H1 (cell line): ENCODE measurements around the gene ZNF358. TPM values are rescaled to one million over a fixed set of nuclear protein-coding genes. Genes with fewer than 3 reads are reported as not detected.
A peak's percentile ranks its signal among the peaks of the same experiment; 100 is the strongest.

Experiments
- CTCF ChIA-PET: fragments of 300-600 bp; sonication (Branson Sonifier 250); formaldehyde crosslinking; loops from one replicate; lab custom pipeline; 2021; ENCODE audit not compliant: partially characterized antibody; lab: Charles Lee
- POLR2A ChIA-PET: fragments of 300-600 bp; sonication (Branson Sonifier 250); formaldehyde crosslinking; loops from one replicate; lab custom pipeline; 2021; ENCODE audit warnings: inconsistent platforms; ENCODE audit not compliant: partially characterized antibody; lab: Charles Lee
- DNase-seq, 2 experiments: peaks; one replicate each; pipeline versions ENCODE4 v3.0.0 to v3.0.0-alpha.2; 2010 to 2022; ENCODE audit warnings: low spot score in 2 of 2, low read depth in 1 of 2, mixed read lengths in 1 of 2
- FAIRE-seq: peaks from 2 replicates; lab custom pipeline; 2011; peaks lifted over from hg19 to GRCh38; lab: Jason Lieb, UNC
- H2AFZ ChIP-seq: 2 replicates; pipeline ENCODE4 v1.8.1; 2012; ENCODE audit warnings: low read length, inconsistent platforms
- H2AK5ac ChIP-seq: 2 replicates; pipeline ENCODE4 v1.6.1; 2013; ENCODE audit warnings: low read depth, low read length
- H2BK120ac ChIP-seq: replicated peaks from 2 replicates; pipeline ENCODE3; 2013; ENCODE audit warnings: low read depth, low read length, inconsistent platforms
- H2BK12ac ChIP-seq: 2 replicates; pipeline ENCODE4 v1.6.1; 2013; ENCODE audit warnings: low read depth, low read length
- H2BK15ac ChIP-seq: 2 replicates; pipeline ENCODE4 v1.6.1; 2013; ENCODE audit warnings: low read length
- H2BK20ac ChIP-seq: 2 replicates; pipeline ENCODE4 v1.6.1; 2013; ENCODE audit warnings: low read length
- H2BK5ac ChIP-seq: 2 replicates; pipeline ENCODE4 v1.6.1; 2013; ENCODE audit warnings: low read depth, low read length
- H3K14ac ChIP-seq: 2 replicates; pipeline ENCODE4 v1.6.1; 2013; ENCODE audit warnings: inconsistent platforms; ENCODE audit not compliant: insufficient read length
- H3K18ac ChIP-seq: 2 replicates; pipeline ENCODE4 v1.6.1; 2013; ENCODE audit warnings: low read length; ENCODE audit errors: extremely low read depth
- H3K23ac ChIP-seq: 2 replicates; pipeline ENCODE4 v1.6.1; 2013; ENCODE audit warnings: inconsistent platforms; ENCODE audit not compliant: insufficient read length
- H3K23me2 ChIP-seq: 2 replicates; pipeline ENCODE4 v1.6.1; 2013; ENCODE audit warnings: low read depth, low read length
- H3K27ac ChIP-seq: 2 replicates; pipeline ENCODE4 v1.6.1; 2011; ENCODE audit warnings: low read depth, low read length, inconsistent platforms
- H3K27me3 ChIP-seq, 4 experiments: replicated peaks in 1 of 4; 1 replicate in 1 of 4; 2 replicates in 3 of 4; pipeline versions ENCODE4 v1.6.1 to v1.8.1; 2011 to 2013; ENCODE audit warnings: low read length in 3 of 4, mild to moderate bottlenecking in 3 of 4, inconsistent platforms in 2 of 4, mixed read lengths in 2 of 4, moderate library complexity in 1 of 4; ENCODE audit not compliant: control insufficient read depth in 3 of 4, insufficient read depth in 3 of 4; ENCODE audit errors: extremely low read depth in 1 of 4
- H3K36me3 ChIP-seq, 4 experiments: 2 replicates each; pipeline versions ENCODE4 v1.6.1 to v1.8.1; 2011 to 2013; ENCODE audit warnings: mild to moderate bottlenecking in 4 of 4, low read length in 3 of 4, moderate library complexity in 2 of 4, control low read depth in 1 of 4, inconsistent platforms in 1 of 4; ENCODE audit not compliant: insufficient read depth in 4 of 4, control insufficient read depth in 2 of 4
- H3K4ac ChIP-seq: replicated peaks from 2 replicates; pipeline ENCODE3; 2013; ENCODE audit warnings: low read length, low read depth, mixed read lengths, inconsistent platforms; ENCODE audit not compliant: insufficient read length
- H3K4me1 ChIP-seq, 4 experiments: replicated peaks in 1 of 4; 1 replicate in 1 of 4; 2 replicates in 3 of 4; pipeline versions ENCODE4 v1.6.1 to v1.8.1; 2011 to 2013; ENCODE audit warnings: low read length in 3 of 4, inconsistent platforms in 2 of 4, mixed read lengths in 1 of 4; ENCODE audit not compliant: insufficient read depth in 4 of 4, control insufficient read depth in 3 of 4
- H3K4me2 ChIP-seq, 2 experiments: 2 replicates each; pipeline versions ENCODE4 v1.6.1 to v1.8.1; 2011 to 2013; ENCODE audit warnings: low read depth in 2 of 2, low read length in 2 of 2, control low read depth in 1 of 2, inconsistent platforms in 1 of 2, mild to moderate bottlenecking in 1 of 2; ENCODE audit not compliant: insufficient read depth in 1 of 2
- H3K4me3 ChIP-seq, 4 experiments: fragments of 200-600, 300-600 bp in 1 of 4; sonication (generic), shearing (Covaris generic), sonication (Bioruptor Twin) in 1 of 4; 2 replicates each; pipeline versions ENCODE4 v1.5.1 to v1.8.1; 2011 to 2016; ENCODE audit warnings: low read length in 4 of 4, low read depth in 3 of 4, control low read depth in 2 of 4, inconsistent platforms in 2 of 4, mild to moderate bottlenecking in 2 of 4, mixed read lengths in 1 of 4, moderate library complexity in 1 of 4; ENCODE audit not compliant: insufficient read depth in 2 of 4; ENCODE audit errors: extremely low read depth in 1 of 4
- H3K56ac ChIP-seq: replicated peaks from 2 replicates; pipeline ENCODE3; 2013; ENCODE audit warnings: low read depth, mild to moderate bottlenecking, mixed read lengths, low read length, inconsistent platforms; ENCODE audit not compliant: insufficient read length
- H3K79me1 ChIP-seq: 2 replicates; pipeline ENCODE4 v1.6.1; 2013; ENCODE audit warnings: low read depth, low read length, control low read depth
- H3K79me2 ChIP-seq, 2 experiments: 2 replicates each; pipeline versions ENCODE4 v1.6.1 to v1.8.1; 2012 to 2013; ENCODE audit warnings: low read length in 2 of 2, mild to moderate bottlenecking in 2 of 2, inconsistent platforms in 1 of 2; ENCODE audit not compliant: insufficient read depth in 2 of 2, control insufficient read depth in 1 of 2
- H3K9ac ChIP-seq, 4 experiments: replicated peaks in 1 of 4; 1 replicate in 1 of 4; 2 replicates in 3 of 4; pipeline versions ENCODE4 v1.6.1 to v1.8.1; 2011 to 2013; ENCODE audit warnings: low read depth in 3 of 4, low read length in 3 of 4, control low read depth in 2 of 4, mild to moderate bottlenecking in 2 of 4, moderate library complexity in 2 of 4, inconsistent platforms in 1 of 4; ENCODE audit errors: extremely low read depth in 1 of 4
- H3K9me3 ChIP-seq, 2 experiments: 2 replicates each; pipeline versions ENCODE4 v1.6.1 to v1.8.1; 2012 to 2013; ENCODE audit warnings: mild to moderate bottlenecking in 2 of 2, moderate library complexity in 2 of 2, control low read depth in 1 of 2, inconsistent platforms in 1 of 2, low read depth in 1 of 2, low read length in 1 of 2, mixed read lengths in 1 of 2; ENCODE audit not compliant: insufficient read depth in 2 of 2
- H4K20me1 ChIP-seq, 2 experiments: replicated peaks in 1 of 2; 2 replicates each; pipeline versions ENCODE3 to v1.8.1; 2011 to 2013; ENCODE audit warnings: inconsistent platforms in 2 of 2, low read length in 2 of 2, mild to moderate bottlenecking in 1 of 2; ENCODE audit not compliant: insufficient read depth in 2 of 2, control insufficient read depth in 1 of 2
- H4K5ac ChIP-seq: 2 replicates; pipeline ENCODE4 v1.6.1; 2013; ENCODE audit warnings: low read length, low read depth, mixed read lengths, inconsistent platforms; ENCODE audit not compliant: insufficient read length
- H4K8ac ChIP-seq: 2 replicates; pipeline ENCODE4 v1.8.0; 2013; ENCODE audit warnings: mild to moderate bottlenecking, moderate library complexity, low read length, inconsistent platforms; ENCODE audit not compliant: insufficient read depth; ENCODE audit errors: extremely low read depth
- H4K91ac ChIP-seq: replicated peaks from 2 replicates; pipeline ENCODE3; 2013; ENCODE audit warnings: low read length, mixed read lengths, inconsistent platforms; ENCODE audit not compliant: insufficient read length
- ATF2 ChIP-seq: IDR thresholded peaks from 2 replicates; pipeline ENCODE4 v1.6.1; 2012; ENCODE audit warnings: low read length, inconsistent platforms
- CBX8 ChIP-seq: fragments of 300-800, 300-1000 bp; sonication (generic); IDR thresholded peaks from 2 replicates; pipeline ENCODE4 v1.7.1; 2016; ENCODE audit warnings: low read depth, low read length, borderline replicate concordance
- MAFK ChIP-seq: IDR thresholded peaks from 2 replicates; pipeline ENCODE4 v1.6.1; 2012; ENCODE audit warnings: low read depth, mild to moderate bottlenecking, improper control_type of control experiment, low read length
- MAX ChIP-seq: IDR thresholded peaks from 2 replicates; pipeline ENCODE4 v1.6.1; 2012; ENCODE audit warnings: inconsistent platforms
- RAD21 ChIP-seq, 2 experiments: IDR thresholded peaks in 1 of 2; conservative IDR thresholded peaks in 1 of 2; 2 replicates each; pipeline ENCODE4 v1.6.1; 2011; ENCODE audit warnings: low read depth in 2 of 2, low read length in 2 of 2, improper control_type of control experiment in 1 of 2, inconsistent platforms in 1 of 2, mild to moderate bottlenecking in 1 of 2, moderate library complexity in 1 of 2
- SAP30 ChIP-seq: fragments of 300-600 bp; sonication (generic); IDR thresholded peaks from 2 replicates; pipeline ENCODE4 v1.7.1; 2012; ENCODE audit warnings: low read length, moderate library complexity, mild to moderate bottlenecking, inconsistent platforms; ENCODE audit not compliant: insufficient read depth, insufficient replicate concordance
- SIRT6 ChIP-seq: IDR thresholded peaks from one replicate; pipeline ENCODE4 v1.7.1; 2012; ENCODE audit warnings: low read length, inconsistent platforms
- SP1 ChIP-seq: IDR thresholded peaks from 2 replicates; pipeline ENCODE4 v1.6.1; 2011; ENCODE audit warnings: low read depth, low read length
- TCF12 ChIP-seq: IDR thresholded peaks from 2 replicates; pipeline ENCODE4 v1.6.1; 2011; ENCODE audit warnings: low read depth, mild to moderate bottlenecking, low read length
- WGBS, 2 experiments: shearing (Covaris generic) in 1 of 2; methylation state at CpG; one replicate each; pipeline versions ENCODE4 v1.1.6 to v1.1.7; 2013 to 2015; ENCODE audit warnings: low lambda C conversion rate in 2 of 2, mixed read lengths in 2 of 2, inconsistent platforms in 1 of 2, low coverage in 1 of 2, missing lambda C conversion rate in 1 of 2; ENCODE audit not compliant: insufficient replicate concordance in 2 of 2, insufficient coverage in 1 of 2, insufficient read length in 1 of 2; ENCODE audit errors: extremely low coverage in 1 of 2, missing lambda C conversion rate in 1 of 2; 5-methylcytosine and 5-hydroxymethylcytosine counted together
- polyA plus RNA-seq, 7 experiments: library from polyadenylated mRNA; depleted of rRNA in 3 of 7; stranded (reverse) in 5 of 7; unstranded in 2 of 7; fragments of >200 nt in 5 of 7; fragments of 200-250 nt in 2 of 7; gene quantifications; 1 replicate in 5 of 7; 2 replicates in 1 of 7; 4 replicates in 1 of 7; pipeline versions ENCODE4 v1.2.1 to v1.2.3, GENCODE V29; 2011 to 2013; ENCODE audit warnings: missing spikeins in 2 of 7, mixed read lengths in 2 of 7
- total RNA-seq: library from RNA; stranded (reverse); fragmentation: NEBNext Ultra II Directional; extraction: Animal tissue kit (Norgen Biotek cat#: 25700); gene quantifications from 2 replicates; pipeline ENCODE4 v1.2.1, GENCODE V29; 2021

Gene ZNF358
- total and polyA plus RNA-seq, 2 of the 8 experiments (the other 6 are each of a cell fraction or from before 2014, with no cell fraction given): 40.0 to 60.3 TPM

GRCh38 chr19:7560255-7560654, 44.4 kb downstream of the ZNF358 start:
- Histone ChIP-seq H2AFZ (no peak overlapping the region), H3K4ac (no peak overlapping the region), H2BK5ac (no peak overlapping the region), H3K4me3 (no peak overlapping the region), H3K23me2 (no peaks in the 10 kb centered on the region; the same call in 1 of the 2 replicates), H3K56ac (no peak overlapping the region), H3K9ac (no peak overlapping the region), H3K14ac (no peak overlapping the region), H3K4me1 (peaks cover 0 to 3% (median 1%) of the 10 kb centered on the region in 4 experiments; a peak in 3 of 7 replicates), H2AK5ac (no peak overlapping the region), H3K18ac (no peak overlapping the region), H4K91ac (no peak overlapping the region), H2BK12ac (no peak overlapping the region), H4K8ac (peak overlapping the region; percentile 68; the same call in 1 of the 2 replicates), H3K27me3 (no peaks in the 10 kb centered on the region), H4K5ac (no peak overlapping the region), H3K9me3 (no peaks in the 10 kb centered on the region), H2BK15ac (no peak overlapping the region), H3K79me2 (no peaks in the 10 kb centered on the region), H3K36me3 (peaks cover 10 to 26% (median 19%) of the 10 kb centered on the region in 4 experiments), H2BK20ac (no peak overlapping the region), H3K23ac (no peak overlapping the region), H4K20me1 (peaks cover 0 to 10% of the 10 kb centered on the region in 2 experiments), H3K4me2 (no peak overlapping the region), H3K79me1 (no peaks in the 10 kb centered on the region), H3K27ac (no peak overlapping the region), H2BK120ac (no peak overlapping the region)
- ChIA-PET POLR2A (interaction anchor here (0.9 to 1.2 kb wide), 2 partner anchors 8 to 9 kb away, joined by 3 to 4 read pairs; no protein-coding TSS in a partner anchor), CTCF (interaction anchor here (1.2 to 2.9 kb wide), 4 partner anchors 8 to 63 kb away, joined by 3 to 14 read pairs (median 5); partner anchors contain the start of gene CAMSAP3)
- whole genome bisulfite sequencing, 2 experiments: 92% methylated on average over 2 of the region's 2 CpGs; no CpG with 5 or more reads in 1 of the 2 experiments
- DNase-seq: no peak
- FAIRE-seq: no peak
- TF ChIP-seq TCF12: no peak
- no peak for TF ChIP-seq ATF2
- TF ChIP-seq SAP30: no peak
- no peak for TF ChIP-seq MAX
- TF ChIP-seq SIRT6: no peak
- no peak for TF ChIP-seq MAFK
- no peak for TF ChIP-seq CBX8
- TF ChIP-seq RAD21 (IDR thresholded peaks at IDR 0.05 in 1 of 2, conservative IDR thresholded peaks at IDR 0.05 in 1 of 2; ENCODE audit: low read depth in 2 of 2, low read length in 2 of 2): no peak
- no peak for TF ChIP-seq SP1
